Hippocampal formation (tissue), 2 donors: ENCODE data around the gene METTL8.
"Not testable (repeated sequence)": the region's sequence is repeated elsewhere in the genome, so short reads cannot be mapped to it uniquely, and the experiment has no call there.

ENCODE experiments used
- DNase-seq, 2 donors: peaks; one replicate each; lab custom pipeline; 2025; lab: John Stamatoyannopoulos, UW

The METTL8 gene

DNA sequence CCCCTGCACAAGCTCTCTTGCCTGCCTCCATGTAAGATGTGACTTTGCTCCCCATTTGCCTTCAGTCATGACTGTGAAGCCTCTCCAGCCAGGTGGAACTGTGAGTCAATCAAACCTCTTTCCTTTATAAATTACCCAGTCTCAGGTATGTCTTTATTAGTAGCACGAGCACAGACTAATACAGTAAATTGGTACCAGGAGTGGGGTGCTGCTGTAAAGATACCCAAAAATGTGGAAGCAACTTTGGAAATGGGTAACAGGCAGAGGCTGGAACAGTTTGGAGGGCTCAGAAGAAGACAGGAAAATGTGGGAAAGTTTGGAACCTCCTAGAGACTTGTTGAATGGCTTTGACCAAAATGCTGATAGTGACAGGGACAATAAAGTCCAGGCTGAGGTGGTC lies 122.2 kb downstream of the METTL8 start:
- not testable (repeated sequence) for DNase-seq

- no peak for DNase-seq
Observed at GRCh38 chr2:171310889-171311288, 122.9 kb downstream of the METTL8 start.

- no peak for DNase-seq
Observed at GRCh38 chr2:171309455-171310286, 124.1 kb downstream of the METTL8 start.

DNA sequence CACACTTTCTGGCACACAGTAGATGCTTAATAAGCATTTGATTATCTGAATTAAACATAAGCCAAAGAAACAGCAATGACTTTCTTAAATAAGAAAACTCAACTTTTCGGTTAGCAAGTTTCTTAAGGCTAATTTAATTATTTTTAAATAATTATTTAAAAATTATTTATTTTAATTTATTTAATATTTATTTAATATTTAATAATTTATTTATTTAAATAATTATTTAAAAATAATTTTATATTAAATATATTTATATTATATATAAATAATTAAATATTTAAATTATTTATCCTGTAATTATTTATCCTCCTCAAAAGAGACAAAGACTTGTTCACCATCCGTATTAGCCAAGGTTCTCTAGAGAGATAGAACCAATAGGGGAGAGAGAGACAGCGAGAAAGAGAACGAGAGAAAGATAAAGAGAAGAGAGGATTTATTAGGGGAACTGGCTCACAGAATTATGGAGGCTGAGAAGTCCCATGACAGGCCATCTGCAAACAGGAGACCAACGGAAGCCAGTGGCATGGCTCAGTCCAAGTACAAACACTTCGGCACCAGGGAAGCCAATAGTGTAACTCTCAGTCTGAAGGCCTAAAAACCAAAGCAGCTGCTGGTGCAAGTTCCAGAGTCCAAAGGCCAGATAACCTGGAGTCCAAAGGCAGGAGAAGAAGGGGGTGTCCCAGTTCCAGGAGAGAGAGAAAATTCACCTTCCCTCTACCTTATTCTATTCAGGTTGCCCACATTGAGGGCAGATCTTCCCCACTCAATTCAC lies 125.3 kb downstream of the METTL8 start:
- no peak for DNase-seq

GRCh38 chr2:171307560-171307959 lies 126.2 kb downstream of the METTL8 start:
- DNase-seq = no peak

- DNase-seq = no peak
Observed at GRCh38 chr2:171297956-171298355, 135.8 kb downstream of the METTL8 start.

- no peak for DNase-seq
Observed at GRCh38 chr2:171294608-171295007, 139.2 kb downstream of the METTL8 start.

DNA sequence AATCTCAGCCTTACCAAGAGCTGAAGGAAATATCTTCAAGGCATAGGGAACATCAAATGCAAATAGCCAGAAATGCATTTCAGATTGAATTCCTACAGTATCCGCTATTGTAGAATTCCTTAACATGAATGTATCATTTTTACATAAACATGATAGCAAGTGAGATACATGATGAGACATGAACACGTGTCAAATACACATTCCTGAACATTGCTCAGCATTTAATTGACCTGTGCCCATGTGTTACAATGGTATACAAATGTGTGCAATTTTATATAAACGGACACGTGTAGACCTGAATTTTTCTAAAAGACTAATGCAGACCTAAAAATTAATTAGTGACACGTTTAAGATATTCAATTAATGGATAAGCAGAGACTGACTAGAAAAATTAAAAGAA lies 140.1 kb downstream of the METTL8 start:
- no peak for DNase-seq

DNA sequence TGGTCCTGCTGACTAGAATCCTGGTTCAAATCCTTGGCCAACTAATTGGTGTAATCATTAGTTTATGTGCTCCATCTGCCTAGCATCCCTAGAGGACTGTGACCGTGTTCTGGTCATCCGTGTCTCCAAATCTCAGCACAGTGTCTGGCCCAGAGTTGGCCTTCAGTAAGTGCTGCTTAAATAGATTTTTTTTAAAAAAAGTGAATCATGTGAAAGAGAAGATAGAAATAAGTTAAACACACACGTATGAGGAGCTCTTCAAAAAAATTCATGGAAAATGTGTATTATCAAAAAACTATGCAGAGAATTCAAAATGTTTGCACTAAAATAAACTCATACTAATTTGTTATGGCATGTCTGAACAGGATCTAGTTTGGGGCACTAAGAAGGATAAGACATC lies 143.8 kb downstream of the METTL8 start:
- no peak for DNase-seq

DNA sequence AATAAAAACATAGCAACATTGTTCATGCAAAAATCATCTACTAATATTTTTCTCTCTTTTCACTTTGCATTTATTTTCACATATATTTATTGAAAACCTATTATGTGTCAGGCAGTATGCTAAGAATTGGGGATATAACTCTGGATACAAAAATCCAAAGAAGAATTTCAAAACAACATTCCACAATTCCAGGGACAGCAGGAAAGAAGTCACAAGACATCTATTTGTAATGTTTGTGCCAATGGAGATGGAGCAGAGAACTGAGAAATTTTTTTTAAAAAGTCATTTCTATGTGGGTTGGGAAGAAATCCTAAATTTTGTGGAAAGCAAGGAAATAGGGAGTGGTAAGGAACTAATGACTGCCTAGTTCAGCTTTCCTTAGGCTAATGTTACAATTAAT lies 144.5 kb downstream of the METTL8 start:
- no peak for DNase-seq

DNA sequence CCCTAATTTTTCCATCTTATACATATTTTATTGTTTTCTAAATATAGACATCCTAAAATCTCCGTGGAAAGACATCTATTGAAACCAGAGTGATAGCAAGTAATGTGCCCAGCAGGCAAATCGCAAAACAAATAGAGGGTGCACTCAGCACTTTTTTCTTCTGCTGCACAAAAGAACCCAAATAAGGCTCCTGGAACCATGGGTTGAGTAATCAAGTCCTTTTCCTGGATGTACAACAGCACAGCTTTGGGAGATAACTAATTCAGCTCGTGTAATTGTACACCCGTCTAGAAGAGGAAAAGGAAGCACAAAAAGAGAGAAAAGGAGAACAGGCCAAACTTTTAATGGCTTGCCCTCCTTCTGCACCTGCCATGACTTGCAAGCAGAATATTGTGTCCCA lies 146.2 kb downstream of the METTL8 start:
- DNase-seq = no peak

- DNase-seq = no peak
Observed at GRCh38 chr2:171287036-171287571, 146.7 kb downstream of the METTL8 start.

DNA sequence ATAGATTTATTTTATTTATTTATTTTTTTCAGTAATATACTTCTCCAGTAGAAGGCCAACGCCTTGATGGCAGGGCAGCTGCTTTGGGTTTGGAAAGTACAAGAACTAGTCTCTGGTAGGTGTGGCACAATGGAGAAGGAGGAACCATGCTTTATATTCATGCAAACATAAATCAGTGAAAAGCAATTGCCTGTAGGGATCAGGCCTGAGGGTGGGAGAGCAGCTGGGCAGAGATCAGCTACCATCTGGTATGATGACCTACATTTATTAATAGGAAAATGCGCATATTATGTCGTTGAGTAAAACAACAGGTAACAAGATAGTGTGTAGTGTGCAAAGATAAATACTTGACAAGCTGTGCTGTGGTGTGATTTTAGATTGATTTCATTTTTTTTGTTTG lies 152.7 kb downstream of the METTL8 start:
- no peak for DNase-seq

- DNase-seq = no peak
Observed at GRCh38 chr2:171279983-171280790, 153.6 kb downstream of the METTL8 start.

DNA sequence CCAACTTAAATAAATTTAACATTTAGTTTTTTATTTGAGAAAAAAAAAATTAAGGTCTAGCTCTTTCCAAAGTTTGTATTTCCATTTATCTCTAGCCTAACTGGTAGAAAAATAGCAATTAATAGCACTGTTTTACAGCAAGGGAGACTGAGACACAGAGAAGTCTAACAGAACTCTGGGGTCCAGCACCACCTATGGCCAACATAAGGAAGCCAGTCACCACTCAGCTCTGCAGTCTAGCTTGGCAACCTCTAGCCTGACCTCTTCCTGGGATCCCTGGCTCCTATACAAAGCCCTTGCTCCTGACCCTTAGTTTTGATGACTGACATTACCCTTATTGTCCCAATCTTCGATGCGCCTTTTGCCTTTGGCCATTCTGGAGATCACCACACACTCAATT lies 159.0 kb downstream of the METTL8 start:
- no peak for DNase-seq

- DNase-seq = no peak
Observed at GRCh38 chr2:171271971-171272436, 161.8 kb downstream of the METTL8 start.

DNA sequence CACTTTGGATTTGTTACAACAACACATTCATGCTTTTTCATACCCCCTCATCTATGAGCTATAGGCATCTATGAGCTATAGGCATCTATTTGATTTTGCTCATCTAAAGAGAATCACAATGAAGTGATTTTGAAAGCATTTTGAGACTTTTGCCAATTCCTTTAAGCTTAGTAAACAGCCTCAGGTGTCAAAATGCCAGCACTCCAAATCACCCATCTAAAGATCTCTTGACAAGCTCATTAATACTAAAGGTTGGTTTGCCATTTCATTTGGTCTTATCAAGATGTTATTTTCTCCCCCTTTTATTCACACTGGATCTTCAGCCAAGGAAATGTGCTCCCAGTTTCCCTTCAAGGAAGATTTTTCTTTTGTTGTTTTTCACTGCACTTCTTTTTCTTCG lies 162.4 kb downstream of the METTL8 start:
- DNase-seq = no peak

- no peak for DNase-seq
Observed at GRCh38 chr2:171267855-171268629, 165.7 kb downstream of the METTL8 start.
